ENCODE measurements around the gene TNFSF13.

- no peak for TF ChIP-seq EZH2 (IDR thresholded peaks at IDR 0.05)
- TF ChIP-seq POLR2AphosphoS5 (IDR thresholded peaks at IDR 0.05; ENCODE audit: borderline replicate concordance, low read depth, low read length) = no peak
Observed at GRCh38 chr17:7556627-7557026, 1.9 kb upstream of the TNFSF13 start.

All from SK-N-MC (cell line).